Hepatocyte (in vitro differentiated cells): Measurements from ENCODE around the gene MBD3L4. TPM values are rescaled to one million over a fixed set of nuclear protein-coding genes. Genes with fewer than 3 reads are reported as not detected.
"Not testable (repeated sequence)": the region's sequence is repeated elsewhere in the genome, so short reads cannot be mapped to it uniquely, and the experiment has no call there.

Experiments
- DNase-seq: peaks from one replicate; pipeline ENCODE4 v3.0.0-alpha.2; 2016; ENCODE audit warnings: low spot score
- H2AFZ ChIP-seq: fragments of 200-600 bp; sonication (generic); 2 replicates; pipeline ENCODE4 v1.6.0; 2016; ENCODE audit warnings: antibody characterized with exemption, mild to moderate bottlenecking
- H3K27ac ChIP-seq: fragments of 200-600 bp; sonication (generic); 2 replicates; pipeline ENCODE4 v1.5.1; 2016; ENCODE audit warnings: mild to moderate bottlenecking
- H3K27me3 ChIP-seq: fragments of 200-600 bp; sonication (generic); 2 replicates; pipeline ENCODE4 v1.6.1; 2016
- H3K36me3 ChIP-seq: fragments of 200-600 bp; sonication (generic); replicated peaks from 2 replicates; pipeline ENCODE4 v1.5.1; 2016; ENCODE audit warnings: low read depth; ENCODE audit not compliant: insufficient read depth
- H3K4me1 ChIP-seq: fragments of 200-600 bp; sonication (generic); 2 replicates; pipeline ENCODE4 v1.5.1; 2016; ENCODE audit warnings: mild to moderate bottlenecking, moderate library complexity; ENCODE audit not compliant: insufficient read depth
- H3K4me2 ChIP-seq: fragments of 200-600 bp; sonication (generic); 2 replicates; pipeline ENCODE4 v1.6.0; 2016
- H3K4me3 ChIP-seq: fragments of 200-600 bp; sonication (generic); 2 replicates; pipeline ENCODE4 v1.5.1; 2016; ENCODE audit warnings: mild to moderate bottlenecking
- H3K79me2 ChIP-seq: fragments of 200-600 bp; sonication (generic); 2 replicates; pipeline ENCODE4 v1.6.0; 2017; ENCODE audit warnings: mild to moderate bottlenecking
- H3K9me2 ChIP-seq: fragments of 200-600 bp; sonication (generic); replicated peaks from 2 replicates; pipeline ENCODE4 v1.6.0; 2017; ENCODE audit warnings: mild to moderate bottlenecking; ENCODE audit not compliant: insufficient read depth
- H3K9me3 ChIP-seq: fragments of 200-600 bp; sonication (generic); 2 replicates; pipeline ENCODE4 v1.5.1; 2016; ENCODE audit warnings: low read depth, mild to moderate bottlenecking
- H4K20me1 ChIP-seq: fragments of 200-600 bp; sonication (generic); 2 replicates; pipeline ENCODE4 v1.6.0; 2016; ENCODE audit warnings: mild to moderate bottlenecking; ENCODE audit not compliant: insufficient read depth, poor library complexity, severe bottlenecking
- EZH2 ChIP-seq: fragments of 200-600 bp; sonication (generic); IDR thresholded peaks from 2 replicates; pipeline ENCODE4 v1.6.1; 2016; ENCODE audit warnings: antibody characterized with exemption, mild to moderate bottlenecking, borderline replicate concordance
- EZH2phosphoT487 ChIP-seq: fragments of 200-600 bp; sonication (generic); IDR thresholded peaks from one replicate; pipeline ENCODE4 v1.6.1; 2018; ENCODE audit warnings: antibody characterized with exemption, mild to moderate bottlenecking, low read depth, moderate library complexity; ENCODE audit not compliant: unreplicated experiment, severe bottlenecking
- WGBS: methylation state at CpG from one replicate; pipeline ENCODE4 v1.1.6; 2016; ENCODE audit warnings: low lambda C conversion rate; ENCODE audit errors: missing lambda C conversion rate; 5-methylcytosine and 5-hydroxymethylcytosine counted together
- polyA plus RNA-seq: library from polyadenylated mRNA; unstranded; fragments of >200 nt; fragmentation: Nextera tagmentation; extraction: Ambion mirVana; gene quantifications from 2 replicates; pipeline ENCODE4 v1.2.1, GENCODE V29; 2016
- total RNA-seq: library from RNA; depleted of rRNA; stranded (reverse); fragments of >200 nt; gene quantifications from 2 replicates; pipeline ENCODE4 v1.2.3, GENCODE V29; 2014
- TF ChIP-seq, protein P1 (sequence below): fragments of 200-600 bp; sonication (generic); IDR thresholded peaks from 2 replicates; pipeline ENCODE4 v1.5.1; 2016; ENCODE audit warnings: antibody characterized with exemption, mild to moderate bottlenecking; ENCODE audit not compliant: poor library complexity

The MBD3L4 gene
- total and polyA plus RNA-seq, 2 experiments from 2014 or later: not detected

DNA sequence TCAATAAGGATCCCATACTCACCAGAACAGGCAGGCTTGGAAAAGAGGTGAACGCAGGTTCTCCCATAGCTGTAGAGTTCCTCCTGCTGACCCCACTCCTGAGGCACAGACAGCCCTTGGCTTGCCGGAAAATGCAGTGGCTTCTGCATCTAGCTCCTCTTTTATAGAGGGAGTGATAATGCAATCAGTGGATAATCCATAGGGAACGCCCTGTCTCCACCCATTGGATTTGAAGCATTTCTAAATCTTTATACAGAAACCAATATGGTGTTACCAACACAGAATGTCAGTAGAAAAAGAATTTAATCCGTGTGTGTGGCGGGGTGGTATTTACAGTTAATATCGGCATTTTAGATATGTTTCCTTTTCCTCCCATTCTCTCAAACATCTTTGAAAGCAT lies 18.6 kb downstream of the MBD3L4 start, which contains the start of gene MBD3L2B:
Gene MBD3L2B, minus strand, starts transcription at position 101 of the 400 bp plus-strand sequence. Its CDS starts 34 bp downstream, at position 67.
- H4K20me1 ChIP-seq, H2AFZ ChIP-seq, H3K4me2 ChIP-seq, H3K4me1 ChIP-seq, H3K9me2 ChIP-seq, DNase-seq, H3K27ac ChIP-seq, H3K4me3 ChIP-seq, H3K27me3 ChIP-seq, H3K79me2 ChIP-seq, H3K36me3 ChIP-seq, H3K9me3 ChIP-seq: not testable (repeated sequence)
- no CpG with 5 or more reads among the region's 6 CpGs for WGBS

DNA sequence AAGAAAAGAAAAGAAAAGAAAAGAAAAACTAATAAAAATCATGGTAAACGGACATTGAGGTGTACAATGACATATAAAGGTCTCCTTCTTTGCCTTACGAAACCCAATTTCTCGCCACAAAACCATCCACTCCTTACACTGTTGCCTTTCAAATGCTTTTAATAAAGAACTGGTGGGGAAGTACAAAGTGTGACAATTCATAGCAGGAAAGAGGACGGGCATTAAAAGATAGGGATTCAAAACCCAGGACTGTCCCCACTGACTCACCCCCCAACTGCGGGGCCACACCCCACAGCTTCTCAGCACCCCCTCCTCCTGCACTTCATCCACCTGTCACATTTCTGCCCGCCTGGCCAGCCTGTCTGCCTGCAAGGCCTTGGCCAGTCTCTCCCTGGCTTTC lies 21.2 kb downstream of the MBD3L4 start:
- Histone ChIP-seq H3K27ac (no peak overlapping the region), H3K27me3 (no peaks in the 10 kb centered on the region), H4K20me1 (no peaks in the 10 kb centered on the region), H3K4me2 (no peak overlapping the region), H3K4me3 (no peak overlapping the region), H3K79me2 (no peaks in the 10 kb centered on the region), H3K36me3 (no peaks in the 10 kb centered on the region), H3K9me3 (no peaks in the 10 kb centered on the region), H2AFZ (no peak overlapping the region), H3K4me1 (no peaks in the 10 kb centered on the region), H3K9me2 (no peaks in the 10 kb centered on the region)
- DNase-seq: no peak
- 81% methylated on average over 6 of the region's 6 CpGs for WGBS
- no peak for TF ChIP-seq EZH2
- TF ChIP-seq, protein P1, sequence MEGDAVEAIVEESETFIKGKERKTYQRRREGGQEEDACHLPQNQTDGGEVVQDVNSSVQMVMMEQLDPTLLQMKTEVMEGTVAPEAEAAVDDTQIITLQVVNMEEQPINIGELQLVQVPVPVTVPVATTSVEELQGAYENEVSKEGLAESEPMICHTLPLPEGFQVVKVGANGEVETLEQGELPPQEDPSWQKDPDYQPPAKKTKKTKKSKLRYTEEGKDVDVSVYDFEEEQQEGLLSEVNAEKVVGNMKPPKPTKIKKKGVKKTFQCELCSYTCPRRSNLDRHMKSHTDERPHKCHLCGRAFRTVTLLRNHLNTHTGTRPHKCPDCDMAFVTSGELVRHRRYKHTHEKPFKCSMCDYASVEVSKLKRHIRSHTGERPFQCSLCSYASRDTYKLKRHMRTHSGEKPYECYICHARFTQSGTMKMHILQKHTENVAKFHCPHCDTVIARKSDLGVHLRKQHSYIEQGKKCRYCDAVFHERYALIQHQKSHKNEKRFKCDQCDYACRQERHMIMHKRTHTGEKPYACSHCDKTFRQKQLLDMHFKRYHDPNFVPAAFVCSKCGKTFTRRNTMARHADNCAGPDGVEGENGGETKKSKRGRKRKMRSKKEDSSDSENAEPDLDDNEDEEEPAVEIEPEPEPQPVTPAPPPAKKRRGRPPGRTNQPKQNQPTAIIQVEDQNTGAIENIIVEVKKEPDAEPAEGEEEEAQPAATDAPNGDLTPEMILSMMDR: no peak
- TF ChIP-seq EZH2phosphoT487: no peak

DNA sequence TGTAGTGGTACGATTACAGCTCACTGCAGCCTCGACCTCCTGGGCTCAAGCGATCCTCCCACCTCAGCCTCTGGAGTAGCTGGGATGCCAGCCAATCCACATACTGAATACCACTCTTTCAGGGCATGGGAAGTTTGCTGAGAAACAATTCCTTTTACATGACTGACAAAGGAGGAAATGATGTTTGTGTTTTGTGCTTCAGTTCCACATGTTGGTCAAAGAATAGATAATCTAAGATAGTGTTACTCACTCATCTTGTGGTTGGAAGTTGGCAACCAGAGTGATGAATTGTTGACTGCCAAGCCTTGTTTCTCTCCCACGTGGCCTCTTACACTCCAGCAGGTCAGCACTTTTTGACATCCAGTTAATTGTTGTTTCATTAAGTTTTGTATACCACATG lies 26.3 kb downstream of the MBD3L4 start:
- Histone ChIP-seq H3K27ac (no peak overlapping the region), H2AFZ (no peak overlapping the region), H3K9me3 (no peaks in the 10 kb centered on the region), H3K4me3 (no peak overlapping the region), H3K36me3 (no peaks in the 10 kb centered on the region), H3K4me1 (no peaks in the 10 kb centered on the region), H3K9me2 (no peaks in the 10 kb centered on the region), H4K20me1 (no peaks in the 10 kb centered on the region), H3K79me2 (no peaks in the 10 kb centered on the region), H3K4me2 (no peak overlapping the region), H3K27me3 (no peaks in the 10 kb centered on the region)
- no peak for TF ChIP-seq EZH2phosphoT487
- no peak for TF ChIP-seq EZH2
- TF ChIP-seq, protein P1: no peak
- WGBS: 67% methylated on average over 4 of the region's 4 CpGs
- no peak for DNase-seq

DNA sequence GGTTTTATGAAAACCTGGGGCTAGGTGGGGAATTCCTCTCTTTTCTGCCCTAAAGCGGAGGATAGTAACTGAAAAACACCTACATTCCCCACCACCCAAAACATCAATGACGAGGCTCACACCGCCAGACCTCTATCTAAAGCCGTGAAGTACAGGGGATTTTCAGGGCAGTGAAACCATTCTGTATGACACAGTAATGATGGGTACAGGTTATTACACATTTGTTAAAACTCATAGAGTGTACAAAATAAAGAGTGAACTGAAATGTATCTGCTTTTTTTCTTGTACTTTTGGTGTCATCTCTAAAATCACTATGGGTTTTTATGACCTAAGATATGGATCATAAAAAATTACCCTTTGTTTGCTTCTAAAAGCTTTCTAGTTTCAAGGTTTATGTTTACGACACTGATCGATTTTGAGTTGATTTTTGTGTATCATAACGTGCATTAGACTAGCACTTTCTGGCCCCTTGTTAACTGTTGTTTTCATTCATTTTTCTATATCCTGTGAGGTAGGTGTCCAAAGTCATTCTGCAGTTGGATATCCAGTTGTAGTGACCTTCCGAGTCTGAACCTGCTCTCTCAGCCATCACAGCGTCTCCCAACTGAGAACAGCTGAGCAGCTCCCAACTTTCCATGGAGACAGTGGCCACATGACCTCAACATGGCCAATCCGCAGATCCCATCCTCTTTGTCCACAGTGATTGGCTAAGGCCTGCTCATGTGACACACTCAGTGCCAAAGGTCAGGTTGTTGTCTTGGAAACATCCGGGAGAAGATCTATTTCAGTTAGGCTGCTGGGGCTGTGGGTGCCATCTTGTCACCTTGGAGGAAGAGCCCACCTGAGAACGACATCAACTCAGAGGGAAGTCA lies 29.0 kb downstream of the MBD3L4 start:
- no peak overlapping the region for H3K4me3 ChIP-seq
- H3K36me3 ChIP-seq: no peaks in the 10 kb centered on the region
- no peak overlapping the region for H3K27ac ChIP-seq
- no peak overlapping the region for H2AFZ ChIP-seq
- H3K27me3 ChIP-seq: no peaks in the 10 kb centered on the region
- no peaks in the 10 kb centered on the region for H4K20me1 ChIP-seq
- H3K9me2 ChIP-seq: no peaks in the 10 kb centered on the region
- H3K79me2 ChIP-seq: no peaks in the 10 kb centered on the region
- no peaks in the 10 kb centered on the region for H3K9me3 ChIP-seq
- TF ChIP-seq, protein P1: no peak
- no peak for TF ChIP-seq EZH2phosphoT487
- TF ChIP-seq EZH2: no peak
- H3K4me2 ChIP-seq: no peak overlapping the region
- H3K4me1 ChIP-seq: no peaks in the 10 kb centered on the region
- DNase-seq: no peak
- 79% methylated on average over 12 of the region's 12 CpGs for WGBS
